Measurements from ENCODE around the gene ASF1A. TPM values are rescaled to one million over a fixed set of nuclear protein-coding genes. Genes with fewer than 3 reads are reported as not detected.

ASF1A gene
- total and polyA plus RNA-seq, 9 of the 15 experiments (the other 6 are each of a cell fraction or from before 2014, with no cell fraction given) = 31.5 to 45.3 (median 34.8) TPM

DNA sequence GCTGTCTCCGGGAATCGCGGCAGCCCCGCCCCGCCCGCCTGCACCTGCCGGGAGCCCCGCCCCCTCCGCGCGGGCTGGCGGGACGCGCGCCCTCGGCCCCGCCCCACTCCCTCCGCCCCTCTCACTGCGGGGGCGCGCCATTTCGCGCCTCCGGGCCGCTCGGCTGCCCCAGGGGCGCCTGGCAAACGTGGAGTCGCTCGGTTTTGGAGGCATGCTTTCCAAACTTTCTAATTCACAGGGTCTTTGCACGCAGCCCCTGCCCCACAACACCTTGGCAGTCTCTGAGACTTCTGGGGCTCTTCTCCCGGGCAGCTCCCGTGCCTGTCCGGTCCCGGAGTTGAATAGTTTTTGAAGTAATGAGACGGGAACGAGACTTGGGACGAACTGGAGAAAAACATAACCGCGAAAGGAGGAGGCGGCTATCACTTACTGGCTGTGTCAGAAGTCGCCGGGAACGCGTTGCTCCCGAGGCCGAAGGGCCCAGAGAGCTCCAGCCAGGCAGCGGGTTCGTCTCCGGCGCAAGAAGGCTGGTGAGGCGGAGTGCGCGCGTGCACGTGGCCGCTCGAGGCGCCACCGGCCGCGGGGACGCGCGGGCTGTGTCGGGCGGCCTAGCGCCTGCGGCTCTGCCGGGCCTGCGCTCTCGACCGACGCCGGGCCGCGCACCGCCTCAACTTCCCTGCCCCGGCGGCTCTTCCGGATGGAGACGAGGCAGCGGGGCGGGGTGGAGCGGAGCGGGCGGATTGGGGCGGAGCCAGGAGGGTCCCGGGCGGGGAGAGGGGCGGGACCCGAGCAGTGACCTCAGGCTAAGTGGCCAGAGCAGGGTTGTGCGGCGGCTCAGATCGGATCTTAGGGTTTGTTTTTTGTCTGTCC, 40.7 kb downstream of the ASF1A start, which contains the start of gene MCM9 (continued):
- TF ChIP-seq ELK3 (CRISPR knock-in tag; IDR thresholded peaks at IDR 0.05) = no peak
- TF ChIP-seq CBFA2T3 (IDR thresholded peaks at IDR 0.05) = no peak
- TF ChIP-seq HNRNPL (IDR thresholded peaks at IDR 0.05; ENCODE audit: low read depth, low read length) = no peak
- no peak for TF ChIP-seq ZNF696 (CRISPR knock-in tag; conservative IDR thresholded peaks at IDR 0.05)
- TF ChIP-seq TAF1 (IDR thresholded peaks at IDR 0.05; ENCODE audit: control insufficient read depth, extremely low read depth, insufficient read depth, low read length, severe bottlenecking) = peak; percentile 37
- no peak for TF ChIP-seq DPF2 (IDR thresholded peaks at IDR 0.05)
- peak; percentile 36; the same call in 1 of the 2 replicates for TF ChIP-seq ESRRA (IDR thresholded peaks at IDR 0.05; ENCODE audit: borderline replicate concordance, low read depth)
- peak; percentile 49 for TF ChIP-seq GATAD2B (IDR thresholded peaks at IDR 0.05; ENCODE audit: borderline replicate concordance)
- TF ChIP-seq ZC3H11A (IDR thresholded peaks at IDR 0.05; ENCODE audit: low read depth, low read length) = no peak
- TF ChIP-seq, protein P1, sequence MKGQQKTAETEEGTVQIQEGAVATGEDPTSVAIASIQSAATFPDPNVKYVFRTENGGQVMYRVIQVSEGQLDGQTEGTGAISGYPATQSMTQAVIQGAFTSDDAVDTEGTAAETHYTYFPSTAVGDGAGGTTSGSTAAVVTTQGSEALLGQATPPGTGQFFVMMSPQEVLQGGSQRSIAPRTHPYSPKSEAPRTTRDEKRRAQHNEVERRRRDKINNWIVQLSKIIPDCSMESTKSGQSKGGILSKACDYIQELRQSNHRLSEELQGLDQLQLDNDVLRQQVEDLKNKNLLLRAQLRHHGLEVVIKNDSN (CRISPR knock-in tag; IDR thresholded peaks at IDR 0.05) = peak; percentile 41
- no peak for TF ChIP-seq HIVEP1 (CRISPR knock-in tag; IDR thresholded peaks at IDR 0.05)
- no peak for TF ChIP-seq ZNF212 (CRISPR knock-in tag; IDR thresholded peaks at IDR 0.05)
- peak; percentile 79; the same call in 1 of the 2 replicates for TF ChIP-seq ERF (CRISPR knock-in tag; IDR thresholded peaks at IDR 0.05)
- no peak for TF ChIP-seq MAFG (tag; conservative IDR thresholded peaks at IDR 0.05)
- TF ChIP-seq SOX6 (IDR thresholded peaks at IDR 0.05) = 0 out of 2 replicates have a peak, but pooled peaks have one; percentile 43
- TF ChIP-seq CHCHD3 (CRISPR knock-in tag; IDR thresholded peaks at IDR 0.05) = no peak
- TF ChIP-seq CBX3 (IDR thresholded peaks at IDR 0.05; ENCODE audit: borderline replicate concordance in 1 of 2, low read length in 2 of 2) = no peak
- TF ChIP-seq HDAC8 (tag; IDR thresholded peaks at IDR 0.05) = peak; percentile 59; the same call in 1 of the 2 replicates
- TF ChIP-seq, protein P2, sequence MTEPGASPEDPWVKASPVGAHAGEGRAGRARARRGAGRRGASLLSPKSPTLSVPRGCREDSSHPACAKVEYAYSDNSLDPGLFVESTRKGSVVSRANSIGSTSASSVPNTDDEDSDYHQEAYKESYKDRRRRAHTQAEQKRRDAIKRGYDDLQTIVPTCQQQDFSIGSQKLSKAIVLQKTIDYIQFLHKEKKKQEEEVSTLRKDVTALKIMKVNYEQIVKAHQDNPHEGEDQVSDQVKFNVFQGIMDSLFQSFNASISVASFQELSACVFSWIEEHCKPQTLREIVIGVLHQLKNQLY (CRISPR knock-in tag; conservative IDR thresholded peaks at IDR 0.05) = no peak
- 0 out of 2 replicates have a peak, but pooled peaks have one; percentile 13 for TF ChIP-seq ETV1 (tag; conservative IDR thresholded peaks at IDR 0.05; ENCODE audit: low read depth)
- no peak for TF ChIP-seq ZZZ3 (IDR thresholded peaks at IDR 0.05)
- TF ChIP-seq MYBL2 (IDR thresholded peaks at IDR 0.05; ENCODE audit: low read depth) = no peak
- TF ChIP-seq MYBL2 (CRISPR knock-in tag; IDR thresholded peaks at IDR 0.05; ENCODE audit: borderline replicate concordance) = no peak
- peak in 2 of 3 experiments; percentile 67 to 84 for TF ChIP-seq YY1 (IDR thresholded peaks at IDR 0.05; ENCODE audit: borderline replicate concordance in 1 of 3, control insufficient read depth in 1 of 3, extremely low read depth in 1 of 3, insufficient read depth in 3 of 3, insufficient read length in 1 of 3, insufficient replicate concordance in 2 of 3, low read depth in 1 of 3, low read length in 2 of 3)
- TF ChIP-seq CHD4 (IDR thresholded peaks at IDR 0.05; ENCODE audit: insufficient read depth, insufficient replicate concordance, low read depth, low read length, poor library complexity, severe bottlenecking) = no peak
- no peak for TF ChIP-seq ZNF146 (CRISPR knock-in tag; IDR thresholded peaks at IDR 0.05; ENCODE audit: unreplicated experiment)
